NCI-H345 treated with DMSO at 0.1 percent for 48 hours (cell line): ENCODE results near the gene BSN.
A peak's percentile ranks its signal among the peaks of the same experiment; 100 is the strongest.

Source experiments
- DNase-seq: peaks from one replicate; lab custom pipeline; 2025; ENCODE audit not compliant: unreplicated experiment; lab: John Stamatoyannopoulos, UW

The BSN gene

DNA sequence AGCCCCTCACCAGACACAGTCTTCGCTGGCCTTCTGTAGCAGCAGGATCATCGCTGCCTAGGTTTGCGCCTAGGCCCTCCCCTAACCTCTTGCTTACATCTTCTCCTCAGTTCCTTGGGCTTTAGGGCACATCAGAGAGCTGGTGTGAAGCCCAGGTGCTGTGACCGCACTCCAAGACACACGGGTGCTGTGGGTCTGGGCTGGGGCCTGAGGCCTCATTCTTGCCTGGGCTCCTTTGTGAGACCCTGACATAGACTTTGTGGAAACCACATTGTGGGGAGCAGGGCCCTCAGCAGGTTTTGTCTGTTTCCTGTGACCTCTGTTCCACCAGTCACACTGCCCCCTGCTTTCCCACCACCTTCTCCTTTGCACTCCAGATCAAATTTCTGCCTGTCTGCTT is 157.2 kb downstream of the BSN start:
- no peak for DNase-seq

DNA sequence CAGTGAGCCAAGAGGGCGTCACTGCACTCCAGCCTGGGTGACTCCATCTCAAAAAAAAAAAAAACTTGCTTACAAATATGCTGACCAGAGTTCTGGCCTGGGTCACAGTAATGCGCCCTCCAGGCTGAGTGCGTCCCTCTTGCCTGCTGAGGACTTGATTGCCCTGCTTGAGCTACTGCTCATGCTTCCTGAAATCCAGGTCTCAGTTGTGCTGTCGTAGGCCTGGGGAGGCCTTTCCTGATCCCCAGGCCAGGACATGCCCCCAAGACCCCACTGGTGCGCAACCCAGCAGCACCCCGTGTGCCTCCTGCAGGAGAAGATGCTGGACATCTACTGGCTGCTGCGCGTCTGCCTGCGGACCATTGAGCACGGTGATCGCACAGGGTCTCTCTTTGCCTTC is 157.9 kb downstream of the BSN start:
- no peak for DNase-seq

GRCh38 chr3:49712631-49713317 is 158.5 kb downstream of the BSN start:
- DNase-seq, result no peak

DNA sequence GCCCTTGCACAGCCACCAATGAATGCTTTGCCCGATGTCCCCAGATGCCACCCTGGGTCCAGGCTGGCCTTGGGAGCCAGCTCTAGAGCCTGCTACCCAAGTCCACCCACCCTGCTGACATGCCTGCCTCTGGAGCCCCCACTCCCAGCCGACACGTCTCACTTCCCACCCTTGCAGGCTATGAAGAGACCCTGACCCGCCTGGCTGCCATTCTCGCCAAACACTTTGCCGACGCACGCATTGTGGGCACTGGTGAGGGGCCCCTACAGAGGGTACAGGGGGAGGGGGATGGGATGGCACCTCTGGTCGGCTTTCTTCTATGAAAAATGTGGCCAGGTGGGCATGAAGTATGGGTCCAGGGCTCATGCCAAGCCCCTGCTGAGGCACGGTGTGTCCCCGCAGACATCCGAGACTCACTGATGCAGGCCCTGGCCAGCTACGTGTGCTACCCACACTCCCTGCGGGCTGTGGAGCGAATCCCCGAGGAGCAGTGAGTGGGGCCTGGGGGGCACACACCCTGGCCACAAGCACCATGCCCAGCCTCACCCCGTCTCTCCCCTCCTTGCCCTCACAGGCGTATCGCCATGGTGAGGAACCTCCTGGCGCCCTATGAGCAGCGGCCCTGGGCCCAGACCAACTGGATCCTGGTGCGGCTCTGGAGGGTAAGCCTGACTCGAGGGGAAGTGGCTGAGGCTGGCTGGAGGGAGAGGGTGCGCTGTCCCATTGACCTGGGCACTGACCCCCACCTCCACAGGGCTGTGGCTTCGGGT is 159.2 kb downstream of the BSN start:
- DNase-seq, result no peak

DNA sequence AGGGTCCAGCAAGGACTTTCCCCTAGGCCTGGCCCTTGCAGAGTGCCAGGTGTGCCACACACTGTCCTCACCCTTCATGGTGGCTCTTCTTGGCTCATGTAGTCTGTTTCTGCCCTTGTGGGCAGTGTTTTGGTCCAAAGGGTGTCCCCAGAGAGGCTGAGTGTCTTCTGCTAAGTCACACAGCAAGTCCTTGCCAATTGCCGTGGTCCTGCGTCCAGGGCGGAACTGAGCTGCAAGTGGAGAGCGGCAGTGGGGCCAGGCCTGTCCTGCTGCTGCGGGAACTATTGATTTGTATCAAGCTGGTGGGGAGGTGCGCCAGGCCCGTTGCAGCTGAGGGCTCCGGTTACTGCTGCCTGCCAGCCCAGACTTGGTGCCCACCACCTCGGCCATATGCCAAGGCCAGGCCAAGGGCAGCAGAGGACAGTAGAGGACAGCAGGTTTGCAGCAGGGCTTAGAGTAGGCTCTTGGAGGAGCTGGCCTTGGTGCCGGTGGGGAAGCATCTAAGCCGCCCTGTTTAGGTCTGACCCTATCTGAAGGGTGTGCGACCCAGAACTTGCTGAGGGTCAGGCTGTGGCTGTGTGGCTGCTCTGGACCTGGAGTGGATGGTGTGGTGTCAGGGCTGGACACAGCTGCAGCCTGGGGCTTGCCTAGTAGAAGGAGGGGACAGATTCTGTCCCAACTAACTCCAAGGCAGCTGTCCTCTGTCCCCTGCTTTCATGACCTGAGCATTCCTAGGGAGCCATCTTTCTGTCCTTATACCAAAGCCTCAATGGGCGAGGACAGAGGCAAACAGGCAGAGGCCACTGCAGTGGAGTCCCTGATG is 160.7 kb downstream of the BSN start:
- no peak for DNase-seq

DNA sequence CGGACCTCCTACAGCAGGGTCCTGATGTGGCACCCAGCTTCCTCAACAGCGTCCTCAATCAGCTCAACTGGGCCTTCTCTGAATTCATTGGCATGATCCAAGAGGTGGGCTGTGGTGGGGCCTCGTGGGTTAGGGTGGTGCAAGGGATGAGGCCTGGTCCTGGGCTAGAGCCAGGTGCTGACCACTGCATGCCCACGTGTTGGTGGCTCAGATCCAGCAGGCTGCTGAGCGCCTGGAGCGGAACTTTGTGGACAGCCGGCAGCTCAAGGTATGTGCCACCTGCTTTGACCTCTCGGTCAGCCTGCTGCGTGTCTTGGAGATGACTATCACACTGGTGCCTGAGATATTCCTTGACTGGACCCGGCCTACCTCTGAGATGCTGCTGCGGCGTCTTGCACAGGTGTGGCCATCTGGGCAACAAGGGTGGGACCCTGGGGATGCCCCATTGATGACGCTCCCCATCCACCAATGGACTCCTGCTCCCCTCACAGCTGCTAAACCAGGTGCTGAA is 161.4 kb downstream of the BSN start:
- DNase-seq, result no peak

DNA sequence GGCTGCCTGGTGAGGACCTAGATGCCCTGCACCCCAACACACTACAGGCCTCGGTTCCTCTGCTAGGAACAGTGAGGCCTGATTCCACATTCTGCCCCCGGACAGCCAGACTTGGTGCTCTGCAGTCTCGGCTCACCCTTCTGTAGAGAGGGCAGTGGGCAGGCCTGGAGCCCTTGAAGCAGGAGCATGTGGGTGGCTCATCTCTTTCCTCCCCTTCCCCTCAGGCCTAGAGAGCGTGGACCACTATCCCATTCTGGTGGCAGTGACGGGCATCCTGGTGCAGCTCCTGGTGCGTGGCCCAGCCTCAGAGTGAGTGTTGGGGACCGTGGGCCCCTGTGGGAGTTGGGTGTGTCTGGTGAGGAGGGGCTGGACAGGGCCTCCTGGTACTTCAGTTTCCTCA is 161.9 kb downstream of the BSN start:
- DNase-seq, result no peak

DNA sequence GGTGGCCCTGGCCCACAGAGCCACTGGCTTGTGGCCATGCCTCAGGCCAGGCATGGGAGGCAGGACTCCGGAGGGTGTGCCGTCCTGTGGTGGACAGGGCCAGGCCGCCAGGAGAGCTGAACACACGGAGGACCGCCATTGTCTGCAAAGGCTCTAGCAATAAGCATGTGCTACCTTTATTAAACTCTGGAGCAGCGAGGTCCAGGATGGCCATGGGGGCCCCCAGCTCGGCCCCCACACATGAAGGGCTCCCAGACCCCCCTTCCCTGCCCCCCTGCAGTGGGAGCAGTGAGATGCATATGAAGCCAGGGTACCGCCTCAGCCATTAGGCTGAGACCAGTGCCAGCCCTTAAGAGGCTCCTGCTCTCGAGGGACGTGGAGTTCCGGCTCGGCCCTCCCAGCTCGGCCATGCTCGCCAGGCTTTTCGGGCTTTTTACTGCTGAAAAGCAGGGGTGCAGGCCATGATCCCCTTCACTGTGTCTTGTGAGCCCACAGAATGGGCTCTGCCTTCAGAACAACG is 162.5 kb downstream of the BSN start:
- no peak for DNase-seq

DNA sequence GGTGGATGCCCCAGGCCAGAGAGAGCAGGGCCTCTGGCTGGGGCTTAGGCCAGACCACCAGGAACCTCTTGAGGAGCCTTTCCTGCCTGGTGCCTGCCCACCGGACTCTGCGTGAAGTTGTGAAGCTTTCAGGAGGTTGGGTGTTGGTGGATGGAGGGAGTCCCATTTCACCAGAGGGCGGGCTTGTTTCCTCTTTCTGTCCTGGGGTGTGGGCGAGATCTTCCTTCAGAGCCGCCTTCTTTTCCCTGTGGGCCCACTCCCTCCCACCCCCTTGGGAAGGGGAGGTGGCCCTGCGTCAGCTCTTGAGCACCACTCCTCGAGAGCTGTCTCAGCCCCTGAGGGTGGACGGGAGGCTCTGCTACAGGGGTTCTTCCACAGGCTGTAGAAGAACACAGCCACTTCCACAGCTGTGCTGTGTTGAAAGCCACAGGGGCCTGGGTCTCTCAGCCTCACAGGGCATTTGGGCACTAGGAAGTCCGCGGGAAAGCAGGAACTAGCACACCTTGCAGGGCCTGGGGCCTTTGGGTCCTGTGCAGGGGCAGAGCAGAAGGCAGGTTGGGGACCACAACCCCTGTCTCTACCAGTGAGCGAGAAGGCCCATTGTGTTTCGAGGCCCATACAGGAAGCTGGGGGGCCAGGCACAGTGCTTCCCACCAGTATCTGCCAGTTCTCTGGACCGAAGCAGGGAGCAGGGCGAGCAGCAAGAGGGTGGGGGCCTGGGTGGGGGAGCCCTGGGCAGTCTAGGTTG is 163.1 kb downstream of the BSN start:
- DNase-seq, result no peak

DNA sequence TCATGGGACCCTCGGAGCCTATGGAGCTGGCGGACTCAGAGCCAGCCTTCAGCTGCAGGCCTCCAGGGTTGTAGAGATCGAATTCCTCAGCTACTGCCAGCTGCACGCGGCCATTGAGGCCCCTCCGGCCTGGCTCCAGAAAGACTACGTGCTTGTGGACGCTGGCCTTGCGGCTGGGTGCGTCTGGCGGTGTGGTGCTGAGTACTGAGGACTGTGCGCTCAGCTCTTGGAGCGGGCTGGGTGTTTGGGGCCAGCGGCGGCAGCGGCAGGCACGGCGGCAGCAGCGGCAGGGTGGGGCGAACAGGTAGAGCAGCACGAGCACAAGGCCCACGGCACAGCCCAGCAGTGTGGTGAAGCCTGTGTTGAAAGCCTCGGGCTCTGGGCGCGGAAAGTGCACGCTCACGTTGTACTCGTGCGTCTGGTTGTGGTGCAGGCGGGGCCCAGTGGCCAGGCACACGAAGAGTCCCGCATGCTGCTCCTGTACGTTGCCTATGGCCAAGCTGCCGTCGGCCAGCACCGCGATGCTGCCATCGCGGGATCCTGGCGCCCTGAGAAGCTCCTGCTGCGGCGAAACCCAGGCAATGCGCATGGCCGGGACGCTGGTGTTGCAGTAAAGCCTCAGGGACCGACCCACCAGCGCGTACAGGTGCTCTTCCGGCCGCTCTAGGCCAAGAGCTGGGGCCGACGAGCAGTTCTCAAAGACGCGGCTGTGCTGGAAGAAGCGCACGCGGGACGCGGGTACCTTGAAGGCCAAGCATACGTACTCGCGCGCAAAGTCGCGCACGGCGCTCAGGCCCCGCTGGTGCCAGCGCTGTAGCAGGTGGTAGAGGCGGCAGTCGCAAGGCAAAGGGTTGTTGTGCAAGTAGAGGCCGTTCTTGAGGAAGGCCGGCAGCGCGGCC is 163.9 kb downstream of the BSN start:
- DNase-seq, result no peak

DNA sequence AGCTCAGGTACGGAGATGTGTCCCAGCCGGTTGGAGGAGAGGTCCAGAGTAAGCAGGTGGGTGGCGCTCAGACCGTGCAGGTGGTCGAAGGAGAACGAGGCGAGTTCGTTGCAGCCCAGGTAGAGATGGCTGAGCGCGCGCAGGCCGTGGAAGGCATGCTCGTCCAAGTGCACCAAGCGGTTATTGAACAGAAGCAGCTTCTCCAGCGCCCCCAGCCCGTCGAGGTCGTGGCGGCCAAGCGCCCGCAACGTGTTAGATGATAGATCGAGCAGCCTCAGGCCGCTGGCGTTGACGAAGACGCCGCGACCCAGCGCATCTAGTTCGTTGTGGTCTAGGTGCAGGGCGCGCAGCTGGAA is 164.6 kb downstream of the BSN start:
- DNase-seq, result no peak

DNA sequence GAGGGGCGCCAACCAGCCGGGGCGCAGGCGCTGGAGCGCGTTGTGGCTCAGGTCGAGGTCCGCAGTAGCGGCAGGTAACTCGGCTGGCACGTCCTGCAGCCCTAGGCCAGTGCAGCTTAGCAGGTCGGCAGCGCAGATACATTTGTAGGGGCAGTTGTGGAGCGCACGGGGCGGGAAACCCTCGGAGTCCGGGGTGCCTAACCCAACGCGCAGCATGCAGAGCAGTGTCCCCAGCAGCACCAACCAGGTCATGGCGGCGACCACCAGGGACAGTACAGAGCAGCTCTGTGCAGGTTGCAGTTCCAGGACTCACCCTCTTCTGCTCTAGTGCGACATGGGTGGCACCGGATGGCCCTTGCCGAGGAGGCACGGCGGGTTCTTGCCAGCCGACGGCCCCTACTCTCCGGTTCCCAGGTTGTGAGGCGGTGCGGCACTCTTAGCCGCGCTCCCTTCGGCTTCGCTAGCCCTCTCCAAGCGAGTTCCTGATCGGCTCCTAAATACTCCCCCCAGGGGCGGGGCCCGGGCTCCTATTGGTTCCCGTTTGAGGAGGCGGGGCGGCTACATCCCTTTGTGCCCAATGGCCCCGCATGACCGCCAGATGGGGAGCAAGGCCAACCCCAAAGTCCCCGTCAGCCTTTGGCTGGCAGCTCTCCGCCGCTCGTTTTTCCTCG is 165.1 kb downstream of the BSN start, which contains the start of gene AMIGO3:
Gene AMIGO3, minus strand, starts transcription at position 471 of the 671 bp plus-strand sequence. Its CDS starts 219 bp downstream, at position 252.
- peak; percentile 51 for DNase-seq
